ENCODE data around the gene FBXW7. TPM values are rescaled to one million over a fixed set of nuclear protein-coding genes. Genes with fewer than 3 reads are reported as not detected.

FBXW7 gene
- total and polyA plus RNA-seq, 2 of the 13 experiments (the other 11 are each of a cell fraction or from before 2014, with no cell fraction given), result 5.0 to 40.9 TPM

DNA sequence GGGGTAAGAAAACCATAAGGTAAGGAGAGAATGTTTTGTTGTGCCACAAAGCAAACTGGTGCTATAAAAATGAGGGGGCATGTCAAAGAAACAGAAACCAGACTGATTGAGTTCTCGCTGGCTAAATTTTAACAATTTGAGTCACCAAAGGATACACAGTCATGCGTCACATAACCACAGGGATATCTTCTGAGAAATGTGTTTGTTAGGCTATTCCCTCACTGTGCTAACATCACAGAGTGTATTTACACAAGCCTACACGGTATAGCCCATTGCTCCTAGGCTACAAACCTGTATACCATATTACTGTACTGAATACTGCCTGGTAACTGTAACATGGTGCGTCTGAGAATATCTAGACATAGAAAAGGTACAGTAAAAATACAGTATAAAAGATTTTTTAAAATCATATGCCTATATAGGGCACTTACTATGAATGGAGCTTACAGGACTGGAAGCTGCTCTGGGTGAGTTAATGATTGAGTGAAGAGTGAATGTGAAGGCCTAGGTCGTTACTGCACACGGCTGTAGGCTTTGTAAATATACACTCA lies 50.1 kb downstream of the FBXW7 start (continued):
- TF ChIP-seq ZNF619 (CRISPR knock-in tag; IDR thresholded peaks at IDR 0.05), result no peak
- peak; percentile 64; the same call in 1 of the 2 replicates for TF ChIP-seq TCF7 (IDR thresholded peaks at IDR 0.05; ENCODE audit: low read depth)
- TF ChIP-seq SOX5 (CRISPR knock-in tag; IDR thresholded peaks at IDR 0.05; ENCODE audit: borderline replicate concordance), result peak; percentile 77
- no peak for TF ChIP-seq NR3C1 (CRISPR knock-in tag; IDR thresholded peaks at IDR 0.05)
- no peak for TF ChIP-seq ZNF33A (CRISPR knock-in tag; IDR thresholded peaks at IDR 0.05; ENCODE audit: borderline replicate concordance)
- no peak for TF ChIP-seq REL (CRISPR knock-in tag; conservative IDR thresholded peaks at IDR 0.05)
- TF ChIP-seq, protein P1, sequence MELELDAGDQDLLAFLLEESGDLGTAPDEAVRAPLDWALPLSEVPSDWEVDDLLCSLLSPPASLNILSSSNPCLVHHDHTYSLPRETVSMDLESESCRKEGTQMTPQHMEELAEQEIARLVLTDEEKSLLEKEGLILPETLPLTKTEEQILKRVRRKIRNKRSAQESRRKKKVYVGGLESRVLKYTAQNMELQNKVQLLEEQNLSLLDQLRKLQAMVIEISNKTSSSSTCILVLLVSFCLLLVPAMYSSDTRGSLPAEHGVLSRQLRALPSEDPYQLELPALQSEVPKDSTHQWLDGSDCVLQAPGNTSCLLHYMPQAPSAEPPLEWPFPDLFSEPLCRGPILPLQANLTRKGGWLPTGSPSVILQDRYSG (CRISPR knock-in tag; IDR thresholded peaks at IDR 0.05), result no peak
- 0 out of 2 replicates have a peak, but pooled peaks have one; percentile 19 for TF ChIP-seq MEIS2 (CRISPR knock-in tag; IDR thresholded peaks at IDR 0.05)
- no peak for TF ChIP-seq SALL2 (CRISPR knock-in tag; IDR thresholded peaks at IDR 0.05)
- no peak; the same call in 1 of the 2 replicates for TF ChIP-seq JUNB (CRISPR knock-in tag; IDR thresholded peaks at IDR 0.05; ENCODE audit: borderline replicate concordance)
- TF ChIP-seq, protein P2, sequence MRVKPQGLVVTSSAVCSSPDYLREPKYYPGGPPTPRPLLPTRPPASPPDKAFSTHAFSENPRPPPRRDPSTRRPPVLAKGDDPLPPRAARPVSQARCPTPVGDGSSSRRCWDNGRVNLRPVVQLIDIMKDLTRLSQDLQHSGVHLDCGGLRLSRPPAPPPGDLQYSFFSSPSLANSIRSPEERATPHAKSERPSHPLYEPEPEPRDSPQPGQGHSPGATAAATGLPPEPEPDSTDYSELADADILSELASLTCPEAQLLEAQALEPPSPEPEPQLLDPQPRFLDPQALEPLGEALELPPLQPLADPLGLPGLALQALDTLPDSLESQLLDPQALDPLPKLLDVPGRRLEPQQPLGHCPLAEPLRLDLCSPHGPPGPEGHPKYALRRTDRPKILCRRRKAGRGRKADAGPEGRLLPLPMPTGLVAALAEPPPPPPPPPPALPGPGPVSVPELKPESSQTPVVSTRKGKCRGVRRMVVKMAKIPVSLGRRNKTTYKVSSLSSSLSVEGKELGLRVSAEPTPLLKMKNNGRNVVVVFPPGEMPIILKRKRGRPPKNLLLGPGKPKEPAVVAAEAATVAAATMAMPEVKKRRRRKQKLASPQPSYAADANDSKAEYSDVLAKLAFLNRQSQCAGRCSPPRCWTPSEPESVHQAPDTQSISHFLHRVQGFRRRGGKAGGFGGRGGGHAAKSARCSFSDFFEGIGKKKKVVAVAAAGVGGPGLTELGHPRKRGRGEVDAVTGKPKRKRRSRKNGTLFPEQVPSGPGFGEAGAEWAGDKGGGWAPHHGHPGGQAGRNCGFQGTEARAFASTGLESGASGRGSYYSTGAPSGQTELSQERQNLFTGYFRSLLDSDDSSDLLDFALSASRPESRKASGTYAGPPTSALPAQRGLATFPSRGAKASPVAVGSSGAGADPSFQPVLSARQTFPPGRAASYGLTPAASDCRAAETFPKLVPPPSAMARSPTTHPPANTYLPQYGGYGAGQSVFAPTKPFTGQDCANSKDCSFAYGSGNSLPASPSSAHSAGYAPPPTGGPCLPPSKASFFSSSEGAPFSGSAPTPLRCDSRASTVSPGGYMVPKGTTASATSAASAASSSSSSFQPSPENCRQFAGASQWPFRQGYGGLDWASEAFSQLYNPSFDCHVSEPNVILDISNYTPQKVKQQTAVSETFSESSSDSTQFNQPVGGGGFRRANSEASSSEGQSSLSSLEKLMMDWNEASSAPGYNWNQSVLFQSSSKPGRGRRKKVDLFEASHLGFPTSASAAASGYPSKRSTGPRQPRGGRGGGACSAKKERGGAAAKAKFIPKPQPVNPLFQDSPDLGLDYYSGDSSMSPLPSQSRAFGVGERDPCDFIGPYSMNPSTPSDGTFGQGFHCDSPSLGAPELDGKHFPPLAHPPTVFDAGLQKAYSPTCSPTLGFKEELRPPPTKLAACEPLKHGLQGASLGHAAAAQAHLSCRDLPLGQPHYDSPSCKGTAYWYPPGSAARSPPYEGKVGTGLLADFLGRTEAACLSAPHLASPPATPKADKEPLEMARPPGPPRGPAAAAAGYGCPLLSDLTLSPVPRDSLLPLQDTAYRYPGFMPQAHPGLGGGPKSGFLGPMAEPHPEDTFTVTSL (CRISPR knock-in tag; IDR thresholded peaks at IDR 0.05; ENCODE audit: borderline replicate concordance), result peak; percentile 64; the same call in 1 of the 2 replicates
- TF ChIP-seq ADNP (CRISPR knock-in tag; IDR thresholded peaks at IDR 0.05), result no peak
- TF ChIP-seq ZNF83 (CRISPR knock-in tag; IDR thresholded peaks at IDR 0.05; ENCODE audit: borderline replicate concordance), result no peak
- TF ChIP-seq MAFG (CRISPR knock-in tag; IDR thresholded peaks at IDR 0.05), result no peak
- no peak for TF ChIP-seq RNF2 (conservative IDR thresholded peaks at IDR 0.05; ENCODE audit: low read depth)
- TF ChIP-seq ZNF263 (CRISPR knock-in tag; IDR thresholded peaks at IDR 0.05), result no peak
- peak; percentile 79; the same call in 1 of the 2 replicates for TF ChIP-seq ZNF331 (CRISPR knock-in tag; IDR thresholded peaks at IDR 0.05)
- TF ChIP-seq DNMT3B (CRISPR knock-in tag; conservative IDR thresholded peaks at IDR 0.05), result 0 out of 2 replicates have a peak, but pooled peaks have one; percentile 48
- TF ChIP-seq KLF9 (CRISPR knock-in tag; IDR thresholded peaks at IDR 0.05; ENCODE audit: low read depth), result no peak
- TF ChIP-seq ATRX (CRISPR knock-in tag; IDR thresholded peaks at IDR 0.05; ENCODE audit: borderline replicate concordance), result no peak
- TF ChIP-seq ZKSCAN8 (CRISPR knock-in tag; IDR thresholded peaks at IDR 0.05; ENCODE audit: borderline replicate concordance), result peak; percentile 67; the same call in 1 of the 2 replicates
- no peak for TF ChIP-seq NPAS2 (CRISPR knock-in tag; IDR thresholded peaks at IDR 0.05; ENCODE audit: borderline replicate concordance)
- 0 out of 2 replicates have a peak, but pooled peaks have one; percentile 9 for TF ChIP-seq RFX1 (IDR thresholded peaks at IDR 0.05)
- TF ChIP-seq TARDBP (CRISPR knock-in tag; IDR thresholded peaks at IDR 0.05), result peak; percentile 49; the same call in 1 of the 2 replicates
- TF ChIP-seq ZNF674 (CRISPR knock-in tag; IDR thresholded peaks at IDR 0.05; ENCODE audit: low read depth), result no peak

Data from HepG2 (cell line).